Measurements from ENCODE around the gene ALPL. TPM values are rescaled to one million over a fixed set of nuclear protein-coding genes. Genes with fewer than 3 reads are reported as not detected.

The ALPL gene
- total RNA-seq, 2 donors from 2014 or later: 1.6 to 1.7 TPM

DNA sequence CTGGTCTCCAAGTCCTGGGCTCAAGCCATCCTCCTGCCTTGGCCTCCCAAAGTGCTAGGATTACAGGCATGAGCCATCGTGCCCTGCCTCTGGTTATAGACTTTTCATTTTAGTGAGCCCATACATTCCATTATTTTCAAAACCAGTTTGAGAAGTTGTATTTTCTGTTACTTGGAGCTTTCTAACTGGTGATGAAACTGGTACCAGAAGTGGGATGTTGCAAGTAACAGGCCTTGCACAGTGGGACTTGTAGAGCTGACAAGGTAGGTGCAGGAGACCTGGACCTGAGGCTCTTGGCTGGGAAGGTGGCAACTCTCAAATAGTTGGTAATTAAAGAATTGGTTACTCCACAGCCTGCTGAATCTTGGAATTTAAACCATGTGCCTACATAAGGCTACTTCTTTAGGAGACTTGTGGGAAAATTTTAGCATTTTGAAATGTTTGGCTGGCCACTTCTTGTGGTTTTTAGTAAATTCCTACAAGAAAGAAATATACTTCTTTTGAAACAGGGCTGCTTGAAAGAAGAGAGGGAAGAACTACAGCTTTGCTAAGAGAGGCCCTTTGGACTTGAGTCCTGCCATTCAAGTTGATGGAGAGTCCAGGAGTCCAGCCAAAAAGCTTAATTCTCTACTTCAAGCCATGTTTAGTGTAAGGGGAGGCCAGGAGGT is 9.8 kb upstream of the ALPL start:
- Histone ChIP-seq H3K27me3 (no peaks in the 10 kb centered on the region), H3K9me3 (no peaks in the 10 kb centered on the region), H3K4me3 (no peak overlapping the region), H3K4me1 (no peaks in the 10 kb centered on the region), H3K27ac (no peak overlapping the region), H3K36me3 (no peaks in the 10 kb centered on the region), H3K9ac (ENCODE audit: low read depth in 2 of 2, low read length in 2 of 2) (no peak overlapping the region)
- TF ChIP-seq, protein P1, sequence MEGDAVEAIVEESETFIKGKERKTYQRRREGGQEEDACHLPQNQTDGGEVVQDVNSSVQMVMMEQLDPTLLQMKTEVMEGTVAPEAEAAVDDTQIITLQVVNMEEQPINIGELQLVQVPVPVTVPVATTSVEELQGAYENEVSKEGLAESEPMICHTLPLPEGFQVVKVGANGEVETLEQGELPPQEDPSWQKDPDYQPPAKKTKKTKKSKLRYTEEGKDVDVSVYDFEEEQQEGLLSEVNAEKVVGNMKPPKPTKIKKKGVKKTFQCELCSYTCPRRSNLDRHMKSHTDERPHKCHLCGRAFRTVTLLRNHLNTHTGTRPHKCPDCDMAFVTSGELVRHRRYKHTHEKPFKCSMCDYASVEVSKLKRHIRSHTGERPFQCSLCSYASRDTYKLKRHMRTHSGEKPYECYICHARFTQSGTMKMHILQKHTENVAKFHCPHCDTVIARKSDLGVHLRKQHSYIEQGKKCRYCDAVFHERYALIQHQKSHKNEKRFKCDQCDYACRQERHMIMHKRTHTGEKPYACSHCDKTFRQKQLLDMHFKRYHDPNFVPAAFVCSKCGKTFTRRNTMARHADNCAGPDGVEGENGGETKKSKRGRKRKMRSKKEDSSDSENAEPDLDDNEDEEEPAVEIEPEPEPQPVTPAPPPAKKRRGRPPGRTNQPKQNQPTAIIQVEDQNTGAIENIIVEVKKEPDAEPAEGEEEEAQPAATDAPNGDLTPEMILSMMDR (IDR thresholded peaks at IDR 0.05): no peak
- intact Hi-C loops (cut with DNase I): no loop called here
- DNase-seq: no peak

DNA sequence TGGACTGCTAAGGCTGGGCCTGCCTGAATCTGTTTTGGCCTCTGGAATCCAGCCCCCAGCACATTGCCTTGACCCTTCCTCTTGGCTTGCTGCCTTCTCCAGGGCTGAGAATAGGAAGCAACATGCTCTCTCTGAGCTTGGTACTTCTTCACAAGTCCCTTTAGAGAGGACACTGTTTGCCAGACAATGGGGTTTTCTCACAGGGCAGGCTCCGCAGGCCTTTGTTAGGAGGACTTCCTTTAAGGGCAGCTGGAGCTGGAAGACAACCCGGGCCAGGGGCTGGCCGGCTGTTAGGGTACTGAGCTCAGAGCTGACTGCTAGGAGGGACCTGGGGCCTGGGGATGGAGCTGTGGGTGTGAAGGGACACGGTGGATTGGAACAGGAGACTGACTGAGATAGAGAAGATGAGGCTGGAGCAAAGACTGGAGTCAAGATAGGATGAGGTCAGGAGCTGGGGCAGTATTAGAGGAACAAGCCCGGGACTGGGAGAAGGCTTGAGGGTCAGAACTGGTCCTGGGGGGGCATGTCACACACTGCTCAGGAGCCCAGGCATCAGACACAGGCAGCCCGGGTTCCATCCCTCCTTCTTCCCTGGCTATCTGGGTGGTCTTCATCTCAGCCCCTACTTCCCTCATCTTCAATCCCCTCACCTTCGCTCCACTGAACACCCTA is 5.4 kb upstream of the ALPL start:
- intact Hi-C loops (cut with DNase I): loop anchor here (10.0 kb wide), 1 partner anchor 71 kb away; no protein-coding TSS in a partner anchor
- no peaks in the 10 kb centered on the region for H3K36me3 ChIP-seq
- DNase-seq: no peak

DNA sequence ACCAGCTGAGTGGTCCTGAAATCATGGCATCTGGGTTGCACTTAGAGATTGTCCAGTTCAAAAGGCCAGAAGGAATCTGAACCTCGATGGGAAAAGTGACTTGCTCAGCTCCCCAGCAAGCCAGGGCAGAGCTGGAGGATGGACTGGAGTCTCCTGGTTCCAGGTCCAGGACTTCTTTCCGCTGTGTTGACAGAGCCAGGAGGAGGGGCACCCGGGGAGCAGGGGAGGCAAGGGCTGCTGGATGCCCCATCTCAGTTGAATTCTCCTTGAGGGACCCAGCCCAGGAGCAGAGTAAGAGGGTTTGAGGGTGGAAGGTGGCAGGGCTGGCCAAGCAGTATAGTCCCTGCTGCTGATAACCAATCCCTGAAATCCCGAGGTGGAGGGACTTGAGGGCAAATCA is 2.4 kb upstream of the ALPL start:
- Histone ChIP-seq H3K4me3 (no peak overlapping the region), H3K27ac (no peak overlapping the region), H3K4me1 (peaks cover 3% of the 10 kb centered on the region), H3K27me3 (peaks cover 6% of the 10 kb centered on the region), H3K9me3 (no peaks in the 10 kb centered on the region), H3K36me3 (no peaks in the 10 kb centered on the region), H3K9ac (ENCODE audit: low read depth in 2 of 2, low read length in 2 of 2) (no peak overlapping the region)
- TF ChIP-seq, protein P1 (IDR thresholded peaks at IDR 0.05): no peak
- DNase-seq: no peak
- intact Hi-C loops (cut with DNase I): loop anchor here (10.0 kb wide), 1 partner anchor 68 kb away; no protein-coding TSS in a partner anchor

More for the DNA sequence above, 5.4 kb upstream of the ALPL start:
- H3K9me3 ChIP-seq: no peaks in the 10 kb centered on the region
- H3K27ac ChIP-seq: no peak overlapping the region
- no peak overlapping the region for H3K4me3 ChIP-seq
- H3K27me3 ChIP-seq: no peaks in the 10 kb centered on the region
- no peak overlapping the region for H3K9ac ChIP-seq (ENCODE audit: low read depth in 2 of 2, low read length in 2 of 2)
- TF ChIP-seq, protein P1 (IDR thresholded peaks at IDR 0.05): no peak
- H3K4me1 ChIP-seq: peaks cover 2% of the 10 kb centered on the region

DNA sequence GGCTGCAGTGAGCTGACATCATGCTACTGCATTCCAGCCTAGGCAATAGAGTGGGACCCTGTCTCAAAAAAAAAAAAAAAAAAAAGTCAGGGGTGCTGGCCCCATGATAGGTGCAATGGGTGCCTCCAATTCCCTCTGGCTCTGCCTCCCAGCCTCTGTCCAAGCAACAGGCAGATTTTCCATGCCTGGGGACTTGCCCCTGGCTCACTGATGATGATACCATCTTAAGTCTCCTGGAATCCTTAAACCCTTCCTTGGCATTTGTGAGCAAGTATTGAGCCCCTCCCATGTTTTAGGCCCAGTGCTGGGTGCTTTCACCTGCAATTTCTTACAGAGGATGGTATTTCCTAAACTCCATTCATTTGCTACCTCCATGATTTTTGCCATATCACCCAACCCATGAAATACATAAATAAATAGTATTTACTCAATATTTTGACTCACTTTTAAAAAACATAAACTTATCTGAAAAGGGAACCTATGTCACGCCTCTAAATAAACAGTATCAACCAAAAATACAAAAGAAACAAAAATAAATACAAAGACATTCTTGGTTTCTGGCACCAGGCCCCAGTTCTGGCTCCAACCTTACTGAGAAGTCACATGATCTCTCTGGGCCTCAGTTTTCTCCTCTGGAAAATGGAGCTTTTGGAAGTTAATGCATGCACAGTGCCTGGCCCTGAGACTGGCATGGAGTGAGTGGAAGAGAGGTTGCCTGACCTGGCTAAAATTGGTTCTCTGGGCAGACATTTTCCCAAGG is 1.5 kb upstream of the ALPL start:
- intact Hi-C loops (cut with DNase I): loop anchor here (2.0 to 10.0 kb wide), 3 partner anchors 27 to 151 kb away; no protein-coding TSS in a partner anchor
- peaks cover 6% of the 10 kb centered on the region for H3K27me3 ChIP-seq
- DNase-seq: no peak

More for the DNA sequence above, 1.5 kb upstream of the ALPL start:
- no peak overlapping the region for H3K9ac ChIP-seq (ENCODE audit: low read depth in 2 of 2, low read length in 2 of 2)
- H3K9me3 ChIP-seq: no peaks in the 10 kb centered on the region
- TF ChIP-seq, protein P1 (IDR thresholded peaks at IDR 0.05): no peak
- H3K27ac ChIP-seq: no peak overlapping the region
- H3K4me3 ChIP-seq: no peak overlapping the region
- H3K4me1 ChIP-seq: peaks cover 3% of the 10 kb centered on the region
- no peaks in the 10 kb centered on the region for H3K36me3 ChIP-seq
